Ectodermal cell (in vitro differentiated cells): ENCODE data around the gene ARL4A. TPM values are rescaled to one million over a fixed set of nuclear protein-coding genes. Genes with fewer than 3 reads are reported as not detected.
"Not testable (repeated sequence)": the region's sequence is repeated elsewhere in the genome, so short reads cannot be mapped to it uniquely, and the experiment has no call there.

ENCODE experiments used
- H3K27ac ChIP-seq: 2 replicates; pipeline ENCODE4 v1.7.0; 2013; ENCODE audit warnings: mild to moderate bottlenecking, low read depth, low read length; ENCODE audit not compliant: insufficient read depth, poor library complexity, severe bottlenecking
- H3K27me3 ChIP-seq: 2 replicates; pipeline ENCODE4 v1.7.0; 2013; ENCODE audit warnings: mild to moderate bottlenecking, low read length; ENCODE audit not compliant: insufficient read depth, control insufficient read depth, poor library complexity, severe bottlenecking
- H3K36me3 ChIP-seq: one replicate; pipeline ENCODE4 v1.7.0; 2013; ENCODE audit warnings: low read length; ENCODE audit not compliant: control insufficient read depth, insufficient read depth
- H3K4me1 ChIP-seq: one replicate; pipeline ENCODE4 v1.7.0; 2013; ENCODE audit warnings: low read length; ENCODE audit not compliant: control insufficient read depth, insufficient read depth
- H3K4me3 ChIP-seq: 2 replicates; pipeline ENCODE4 v1.7.0; 2013; ENCODE audit warnings: low read depth, low read length, control low read depth; ENCODE audit not compliant: insufficient read depth
- H3K9me3 ChIP-seq: 2 replicates; pipeline ENCODE4 v1.7.0; 2013; ENCODE audit warnings: mild to moderate bottlenecking, low read length, moderate library complexity; ENCODE audit not compliant: control insufficient read depth
- WGBS, 2 experiments: methylation state at CpG; one replicate each; pipeline ENCODE4 v1.1.7; 2013; ENCODE audit warnings: missing lambda C conversion rate in 2 of 2; 5-methylcytosine and 5-hydroxymethylcytosine counted together
- polyA plus RNA-seq, 4 experiments: library from polyadenylated mRNA; stranded (reverse); fragments of 50-300 nt; gene quantifications; one replicate each; pipeline ENCODE4 v1.2.3, GENCODE V29; 2013

The ARL4A gene, protein sequence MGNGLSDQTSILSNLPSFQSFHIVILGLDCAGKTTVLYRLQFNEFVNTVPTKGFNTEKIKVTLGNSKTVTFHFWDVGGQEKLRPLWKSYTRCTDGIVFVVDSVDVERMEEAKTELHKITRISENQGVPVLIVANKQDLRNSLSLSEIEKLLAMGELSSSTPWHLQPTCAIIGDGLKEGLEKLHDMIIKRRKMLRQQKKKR
- 48.6 TPM for polyA plus RNA-seq (2013, experiment 1 of 4)
- 40.4 TPM for polyA plus RNA-seq (2013, experiment 2 of 4)
- polyA plus RNA-seq (2013, experiment 3 of 4) = 43.9 TPM
- polyA plus RNA-seq (2013, experiment 4 of 4) = 57.5 TPM

DNA sequence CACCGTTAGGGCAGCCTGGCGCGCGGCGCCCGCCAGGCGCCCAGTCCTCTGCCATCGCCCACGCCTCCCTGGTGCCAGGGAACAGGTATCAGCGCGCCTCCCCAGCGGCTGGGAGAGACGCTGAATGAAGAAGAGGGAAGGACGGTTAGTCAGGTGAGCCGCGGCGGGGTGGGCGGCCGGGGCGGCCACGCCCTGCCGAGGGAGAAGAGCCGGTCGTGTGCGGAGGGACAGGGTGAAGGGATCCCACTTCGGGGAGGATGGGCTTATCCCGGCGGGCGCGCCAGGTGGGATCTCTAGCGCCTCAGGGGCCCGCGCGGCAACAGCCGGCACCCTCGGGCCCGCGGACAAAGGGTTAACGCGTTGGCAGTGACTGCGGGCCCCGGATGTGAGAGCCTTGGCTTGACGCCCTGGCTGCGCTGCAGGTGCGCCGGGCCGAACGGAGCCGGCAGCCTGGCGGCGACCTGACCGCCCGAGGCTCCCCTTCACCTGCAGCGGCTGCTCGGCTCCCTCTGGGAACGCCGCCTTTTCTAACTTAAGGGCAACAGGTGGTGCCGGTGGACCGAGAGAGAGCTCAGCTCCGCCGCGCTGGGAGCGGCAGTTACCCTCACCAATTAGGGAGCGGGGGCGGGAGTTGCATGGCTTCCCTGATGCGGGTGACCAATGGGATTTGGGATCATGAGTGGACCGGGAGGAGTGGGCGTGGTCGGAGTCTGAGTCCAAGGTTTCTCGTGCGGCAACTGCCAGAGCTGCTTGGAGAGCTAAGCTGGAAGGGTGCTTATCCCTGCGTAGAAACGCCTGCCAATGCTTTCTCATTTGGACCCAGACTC lies at the start of gene ARL4A:
ARL4A (plus strand) TSS at position 743 of the 827 bp plus-strand sequence. CDS start 622 bp downstream, outside the sequence.
- WGBS, 2 experiments = 0 to 1% methylated on average over 73 of the region's 73 CpGs
- Histone ChIP-seq H3K27ac (peak within 1 kb of the TSS; percentile 58), H3K9me3 (no peaks in the 10 kb centered on the region)

DNA sequence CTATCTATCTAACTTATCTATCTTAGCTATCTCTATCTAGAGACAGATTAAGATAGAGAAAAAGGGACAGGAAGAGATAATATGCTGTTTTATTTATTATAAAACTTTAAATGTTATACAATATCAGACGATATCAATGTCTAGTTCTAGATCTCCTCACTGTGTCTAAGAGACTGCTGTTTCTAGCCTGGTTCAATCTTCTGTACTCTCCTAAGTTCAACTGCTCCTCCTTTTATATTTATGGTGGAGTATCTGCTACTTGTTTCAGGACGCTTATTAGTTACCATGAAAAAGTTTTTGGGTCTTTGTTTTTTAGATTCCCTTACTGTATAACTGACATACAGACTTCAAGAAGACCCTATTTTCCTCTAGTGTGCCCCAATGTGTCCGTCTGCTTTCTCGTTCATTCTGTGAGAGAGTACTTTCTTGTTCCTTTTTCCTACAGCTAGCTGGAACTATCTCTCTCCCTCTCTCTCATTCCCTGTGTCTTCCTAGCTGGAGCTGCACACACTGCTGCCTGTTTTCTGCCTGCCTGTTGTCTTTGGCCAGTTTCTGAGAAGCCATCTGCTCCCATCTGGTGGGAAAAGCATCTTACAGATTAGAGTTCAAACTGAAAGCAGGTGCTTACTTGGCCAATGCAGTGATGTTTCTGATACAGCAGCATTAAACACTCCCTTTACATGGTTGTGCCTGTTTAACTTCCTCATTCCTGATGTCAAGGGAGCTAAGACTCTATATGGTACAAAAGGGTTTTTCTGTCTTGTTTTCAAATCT lies 49.4 kb upstream of the ARL4A start:
- Histone ChIP-seq H3K9me3 (no peaks in the 10 kb centered on the region), H3K4me1 (no peaks in the 10 kb centered on the region), H3K4me3 (no peak overlapping the region), H3K27ac (no peak overlapping the region), H3K36me3 (no peaks in the 10 kb centered on the region), H3K27me3 (no peaks in the 10 kb centered on the region)
- WGBS, 2 experiments = 76 to 82% methylated on average over 2 to 4 of the region's 4 CpGs

More for the DNA sequence above, at the start of gene ARL4A:
- Histone ChIP-seq H3K4me1 (no peaks in the 10 kb centered on the region), H3K36me3 (no peaks in the 10 kb centered on the region), H3K27me3 (no peaks in the 10 kb centered on the region), H3K4me3 (peak within 1 kb of the TSS; percentile 75)

DNA sequence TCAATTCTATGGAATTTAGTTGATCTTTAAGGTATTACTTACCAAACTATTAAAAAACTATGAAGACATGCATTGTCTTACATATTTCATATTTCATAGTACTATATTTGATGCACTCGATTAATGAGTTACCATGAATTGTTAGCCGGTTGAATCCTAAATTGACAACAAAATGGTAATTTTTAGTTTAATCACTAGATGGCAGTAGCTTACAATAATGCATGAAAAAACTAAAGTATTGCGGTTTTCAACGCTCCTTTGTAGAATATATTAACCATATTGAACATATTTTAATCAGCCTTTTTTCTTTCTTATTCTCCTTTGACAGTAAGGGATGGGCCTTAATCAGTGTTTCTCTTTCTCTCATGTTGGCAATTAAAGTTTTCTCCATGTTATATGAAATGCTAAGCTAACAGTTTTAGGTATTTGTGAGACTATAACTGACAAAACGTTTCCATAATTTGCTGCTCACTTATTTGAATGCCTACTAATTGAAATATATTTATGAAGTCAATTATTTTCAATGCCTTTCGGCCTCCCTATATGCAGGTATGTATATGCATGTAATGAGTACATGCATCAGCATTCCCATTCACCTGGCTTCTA lies 48.5 kb upstream of the ARL4A start:
- no peaks in the 10 kb centered on the region for H3K36me3 ChIP-seq
- no peaks in the 10 kb centered on the region for H3K27me3 ChIP-seq
- H3K4me1 ChIP-seq = no peaks in the 10 kb centered on the region
- no peak overlapping the region for H3K27ac ChIP-seq
- H3K9me3 ChIP-seq = no peaks in the 10 kb centered on the region
- H3K4me3 ChIP-seq = no peak overlapping the region
- 20 to 45% methylated on average over 2 to 4 of the region's 6 CpGs for WGBS, 2 experiments

DNA sequence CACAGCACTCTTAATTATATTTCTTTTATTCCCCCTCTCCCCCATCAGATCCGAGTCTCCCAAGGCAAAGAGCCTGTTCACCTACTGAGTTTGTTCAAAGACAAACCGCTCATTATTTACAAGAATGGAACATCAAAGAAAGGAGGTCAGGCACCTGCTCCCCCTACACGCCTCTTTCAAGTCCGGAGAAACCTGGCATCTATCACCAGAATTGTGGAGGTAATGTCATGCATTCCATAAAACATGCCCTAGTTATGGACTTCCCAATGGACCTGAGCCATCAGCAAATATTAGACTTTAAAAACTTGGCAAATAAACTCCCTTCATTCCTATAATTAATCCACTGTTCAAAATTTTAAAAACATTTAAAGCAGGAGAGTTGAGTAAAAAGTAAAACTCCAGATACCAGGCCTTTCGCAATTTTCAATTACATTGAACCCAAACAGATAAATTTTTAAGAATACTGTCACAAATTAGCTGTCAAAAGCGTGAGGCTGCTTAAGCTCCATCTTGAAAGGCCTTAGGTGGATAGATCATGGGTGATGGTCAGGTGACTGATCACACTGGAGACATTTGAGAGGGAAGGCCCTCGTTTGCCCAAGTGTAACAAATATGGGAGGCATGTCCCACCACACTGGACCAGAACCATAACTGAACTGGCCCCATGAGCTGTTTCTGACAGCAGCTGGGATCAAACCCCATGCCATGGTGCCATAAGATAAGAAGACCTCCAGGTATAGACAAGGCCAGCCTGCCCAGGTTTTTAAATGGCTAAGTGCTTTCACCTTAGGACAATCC lies 46.9 kb upstream of the ARL4A start:
- H3K27me3 ChIP-seq = no peaks in the 10 kb centered on the region
- H3K4me1 ChIP-seq = no peaks in the 10 kb centered on the region
- H3K27ac ChIP-seq = no peak overlapping the region
- no peaks in the 10 kb centered on the region for H3K9me3 ChIP-seq
- H3K4me3 ChIP-seq = no peak overlapping the region
- no peaks in the 10 kb centered on the region for H3K36me3 ChIP-seq
- 92 to 93% methylated on average over 7 of the region's 7 CpGs for WGBS, 2 experiments

DNA sequence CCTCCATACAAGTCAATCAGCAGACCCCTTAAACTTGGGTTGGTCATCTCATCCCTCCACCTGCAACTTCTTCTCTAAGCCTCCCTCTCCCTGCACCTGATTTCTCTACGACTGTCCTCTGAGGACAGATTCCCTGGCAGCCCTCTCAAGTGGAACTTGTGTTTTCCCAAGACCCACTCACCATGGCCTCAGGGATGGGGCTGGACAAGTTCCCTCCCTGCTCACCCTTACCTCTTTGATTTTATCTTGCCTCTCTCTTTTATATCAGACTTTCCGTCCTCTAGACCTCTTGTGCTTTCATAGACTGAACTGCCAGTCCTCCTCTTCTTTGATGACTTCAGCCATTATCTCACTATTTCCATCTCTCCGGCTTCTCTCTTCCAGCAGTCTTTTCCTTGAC lies 46.2 kb upstream of the ARL4A start:
- H3K27me3 ChIP-seq = no peaks in the 10 kb centered on the region
- H3K9me3 ChIP-seq = no peaks in the 10 kb centered on the region
- no peaks in the 10 kb centered on the region for H3K36me3 ChIP-seq
- no peaks in the 10 kb centered on the region for H3K4me1 ChIP-seq
- WGBS, 2 experiments = 92 to 93% methylated on average over 3 of the region's 3 CpGs
- no peak overlapping the region for H3K4me3 ChIP-seq
- no peak overlapping the region for H3K27ac ChIP-seq

DNA sequence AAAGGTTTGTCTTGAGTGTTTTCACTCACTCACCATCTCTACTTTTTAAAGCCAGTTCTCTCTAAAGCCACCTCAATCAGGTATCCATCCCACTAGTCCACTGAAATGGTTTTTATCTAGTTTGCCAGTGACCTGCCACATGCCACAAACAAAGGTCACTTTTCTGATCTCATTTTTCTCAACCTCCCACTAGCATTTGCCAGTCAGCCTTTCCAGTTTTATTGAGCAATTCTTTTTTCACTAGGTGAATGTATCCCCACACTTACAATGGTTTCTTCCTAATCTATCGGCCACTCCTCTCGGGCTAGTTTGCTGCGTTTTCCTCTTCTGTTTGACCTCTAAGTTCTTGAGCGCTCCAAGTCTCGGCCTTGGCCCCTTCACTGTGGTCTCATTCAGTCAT lies 44.9 kb upstream of the ARL4A start:
- no peaks in the 10 kb centered on the region for H3K9me3 ChIP-seq
- no peak overlapping the region for H3K27ac ChIP-seq
- H3K27me3 ChIP-seq = no peaks in the 10 kb centered on the region
- H3K4me1 ChIP-seq = no peaks in the 10 kb centered on the region
- no peak overlapping the region for H3K4me3 ChIP-seq
- H3K36me3 ChIP-seq = no peaks in the 10 kb centered on the region
- WGBS, 2 experiments = 96 to 97% methylated on average over 5 of the region's 5 CpGs

DNA sequence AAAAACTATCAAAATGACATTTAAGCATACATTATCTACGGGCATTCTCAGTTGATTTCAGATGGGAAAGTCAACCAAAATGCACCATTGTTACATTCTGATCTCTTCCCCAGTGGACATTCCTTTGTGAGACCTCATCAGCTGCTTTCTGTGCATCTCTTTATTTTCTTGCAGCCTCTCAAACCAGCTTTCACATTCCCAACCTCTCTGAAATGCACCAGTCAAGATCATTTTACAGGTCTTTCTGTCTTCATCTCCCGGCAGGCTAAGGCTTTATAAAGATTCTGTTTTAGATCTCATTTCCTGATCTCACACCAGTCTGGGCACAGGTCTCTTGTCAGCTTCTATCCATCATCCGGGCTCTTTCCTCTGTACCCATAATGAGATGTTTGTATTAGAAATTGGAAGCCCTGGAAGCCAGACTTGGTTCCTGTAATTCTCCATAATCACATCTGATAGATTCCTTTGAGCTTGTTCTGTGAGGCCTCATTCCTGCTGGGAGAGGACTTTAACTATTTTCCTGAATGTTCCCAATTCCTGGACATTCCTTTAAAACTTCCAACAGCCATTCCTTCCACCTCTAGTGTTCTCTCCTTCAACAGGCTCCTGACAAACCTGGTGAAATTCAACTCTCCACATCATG lies 44.3 kb upstream of the ARL4A start:
- no peak overlapping the region for H3K27ac ChIP-seq
- no peaks in the 10 kb centered on the region for H3K36me3 ChIP-seq
- no peaks in the 10 kb centered on the region for H3K27me3 ChIP-seq
- H3K4me3 ChIP-seq = no peak overlapping the region
- WGBS, 2 experiments = 93 to 99% methylated on average over 2 to 3 of the region's 3 CpGs
- H3K4me1 ChIP-seq = no peaks in the 10 kb centered on the region
- no peaks in the 10 kb centered on the region for H3K9me3 ChIP-seq

DNA sequence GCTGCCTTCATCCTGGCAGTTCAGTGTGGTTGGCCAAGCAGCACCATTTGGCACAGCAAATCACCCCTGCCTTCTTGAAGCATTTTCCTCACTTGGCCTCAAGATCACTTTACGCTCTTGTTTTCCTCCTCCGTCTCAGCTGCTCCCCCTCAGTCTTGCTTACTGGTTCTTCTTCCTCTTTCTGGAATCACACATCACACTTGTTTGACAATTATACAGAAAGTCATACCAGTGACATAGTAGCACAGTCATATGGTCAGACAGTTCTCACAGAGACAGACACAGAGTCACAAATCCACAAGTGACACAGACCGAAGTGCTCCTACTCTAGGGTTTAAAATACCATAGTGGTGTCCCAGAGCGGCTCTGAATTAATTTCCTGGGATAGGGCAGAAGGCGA lies 43.8 kb upstream of the ARL4A start:
- no peaks in the 10 kb centered on the region for H3K9me3 ChIP-seq
- H3K27ac ChIP-seq = no peak overlapping the region
- no peak overlapping the region for H3K4me3 ChIP-seq
- H3K36me3 ChIP-seq = no peaks in the 10 kb centered on the region
- H3K4me1 ChIP-seq = no peaks in the 10 kb centered on the region
- WGBS, 2 experiments = 95 to 97% methylated on average over 5 of the region's 5 CpGs
- H3K27me3 ChIP-seq = no peaks in the 10 kb centered on the region

DNA sequence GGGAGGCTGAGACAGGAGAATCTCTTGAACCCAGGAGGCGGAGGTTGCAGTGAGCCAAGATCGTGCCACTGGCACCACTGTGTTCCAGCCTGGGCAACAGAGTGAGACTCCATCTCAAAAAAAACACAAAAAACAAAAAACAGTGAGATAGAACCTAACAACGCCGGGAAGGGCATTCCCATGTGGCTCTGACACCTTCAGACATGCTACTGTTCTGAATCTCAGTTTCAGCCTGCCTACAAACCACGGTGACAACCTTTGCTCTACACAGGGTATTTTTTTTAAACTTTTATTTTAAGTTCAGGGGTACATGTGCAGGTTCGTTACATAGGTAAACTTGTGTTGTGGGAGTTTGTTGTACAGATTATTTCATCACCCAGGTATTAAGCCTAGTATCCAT lies 42.2 kb upstream of the ARL4A start:
- not testable (repeated sequence) for H3K4me1 ChIP-seq, H3K4me3 ChIP-seq, H3K27me3 ChIP-seq, H3K27ac ChIP-seq, H3K9me3 ChIP-seq, H3K36me3 ChIP-seq
- 78 to 81% methylated on average over 5 to 6 of the region's 6 CpGs for WGBS, 2 experiments
